Osteoblast (primary cell): ENCODE data around the gene OPCML. TPM values are rescaled to one million over a fixed set of nuclear protein-coding genes. Genes with fewer than 3 reads are reported as not detected.

Experiments used
- DNase-seq: peaks from one replicate; pipeline ENCODE4 v3.0.0; 2011; ENCODE audit warnings: low spot score, mixed read lengths; ENCODE audit not compliant: insufficient read length; ENCODE audit errors: missing footprints
- H2AFZ ChIP-seq: 2 replicates; pipeline ENCODE4 v1.6.0; 2011; ENCODE audit warnings: mild to moderate bottlenecking, low read length
- H3K27ac ChIP-seq: 2 replicates; pipeline ENCODE4 v1.5.1; 2011; ENCODE audit warnings: mild to moderate bottlenecking, low read depth, low read length, moderate library complexity
- H3K27me3 ChIP-seq: 2 replicates; pipeline ENCODE4 v1.6.0; 2012; ENCODE audit warnings: mild to moderate bottlenecking, control low read depth, inconsistent platforms, low read length, moderate library complexity; ENCODE audit not compliant: insufficient read depth
- H3K36me3 ChIP-seq: 2 replicates; pipeline ENCODE4 v1.5.1; 2011; ENCODE audit warnings: mild to moderate bottlenecking, low read length, control low read depth, moderate library complexity; ENCODE audit not compliant: insufficient read depth
- H3K4me1 ChIP-seq: 2 replicates; pipeline ENCODE4 v1.5.1; 2011; ENCODE audit warnings: mild to moderate bottlenecking, low read length, control low read depth, moderate library complexity; ENCODE audit not compliant: insufficient read depth
- H3K4me2 ChIP-seq: 2 replicates; pipeline ENCODE4 v1.6.0; 2011; ENCODE audit warnings: mild to moderate bottlenecking, low read length; ENCODE audit not compliant: insufficient read depth
- H3K4me3 ChIP-seq: fragments of 200-600 bp; sonication (generic); 3 replicates; pipeline ENCODE4 v1.5.1; 2012; ENCODE audit warnings: mild to moderate bottlenecking, low read length, inconsistent platforms; ENCODE audit not compliant: insufficient read depth
- H3K79me2 ChIP-seq: 2 replicates; pipeline ENCODE4 v1.6.0; 2012; ENCODE audit warnings: mild to moderate bottlenecking, low read length, control low read depth, inconsistent platforms; ENCODE audit not compliant: insufficient read depth
- H3K9me3 ChIP-seq: 2 replicates; pipeline ENCODE4 v1.5.1; 2011; ENCODE audit warnings: low read depth, low read length, control low read depth
- H4K20me1 ChIP-seq: 2 replicates; pipeline ENCODE4 v1.6.0; 2012; ENCODE audit warnings: mild to moderate bottlenecking, low read length, control low read depth; ENCODE audit not compliant: insufficient read depth
- CTCF ChIP-seq: IDR thresholded peaks from 2 replicates; pipeline ENCODE4 v1.5.1; 2011; ENCODE audit warnings: mild to moderate bottlenecking, low read depth, low read length, moderate library complexity; ENCODE audit errors: extremely low read depth
- total RNA-seq: library from RNA; depleted of rRNA; stranded (reverse); fragments of >200 nt; gene quantifications from 2 replicates; pipeline ENCODE4 v1.2.3, GENCODE V29; 2012

The OPCML gene
- total RNA-seq, 1 donor: 0.36 TPM

GRCh38 chr11:133355095-133355494, 177.2 kb downstream of the OPCML start:
- H3K27me3 ChIP-seq: no peaks in the 10 kb centered on the region
- no peak overlapping the region for H3K4me3 ChIP-seq
- H3K9me3 ChIP-seq: peaks cover 3% of the 10 kb centered on the region
- DNase-seq: no peak
- no peaks in the 10 kb centered on the region for H3K4me1 ChIP-seq
- H2AFZ ChIP-seq: no peak overlapping the region
- no peak overlapping the region for H3K4me2 ChIP-seq
- no peaks in the 10 kb centered on the region for H3K36me3 ChIP-seq
- TF ChIP-seq CTCF: no peak
- no peaks in the 10 kb centered on the region for H4K20me1 ChIP-seq
- H3K27ac ChIP-seq: no peak overlapping the region
- no peaks in the 10 kb centered on the region for H3K79me2 ChIP-seq

- no peak overlapping the region for H2AFZ ChIP-seq
- TF ChIP-seq CTCF: no peak
- H3K9me3 ChIP-seq: peaks cover 3% of the 10 kb centered on the region
- no peaks in the 10 kb centered on the region for H3K36me3 ChIP-seq
- no peak overlapping the region for H3K4me2 ChIP-seq
- H3K27ac ChIP-seq: no peak overlapping the region
- DNase-seq: no peak
- H4K20me1 ChIP-seq: no peaks in the 10 kb centered on the region
- no peaks in the 10 kb centered on the region for H3K79me2 ChIP-seq
- H3K4me3 ChIP-seq: no peak overlapping the region
- H3K27me3 ChIP-seq: no peaks in the 10 kb centered on the region
- no peaks in the 10 kb centered on the region for H3K4me1 ChIP-seq
Observed at GRCh38 chr11:133354069-133354468, 178.2 kb downstream of the OPCML start.

GRCh38 chr11:133350045-133350444, 182.3 kb downstream of the OPCML start:
- no peaks in the 10 kb centered on the region for H3K27me3 ChIP-seq
- no peak overlapping the region for H2AFZ ChIP-seq
- no peaks in the 10 kb centered on the region for H3K4me1 ChIP-seq
- H3K4me2 ChIP-seq: no peak overlapping the region
- no peaks in the 10 kb centered on the region for H4K20me1 ChIP-seq
- H3K36me3 ChIP-seq: no peaks in the 10 kb centered on the region
- no peaks in the 10 kb centered on the region for H3K79me2 ChIP-seq
- DNase-seq: no peak
- no peak overlapping the region for H3K4me3 ChIP-seq
- peaks cover 3% of the 10 kb centered on the region for H3K9me3 ChIP-seq
- no peak for TF ChIP-seq CTCF
- H3K27ac ChIP-seq: no peak overlapping the region

GRCh38 chr11:133347988-133348387, 184.3 kb downstream of the OPCML start:
- Histone ChIP-seq H3K27ac (no peak overlapping the region), H3K27me3 (no peaks in the 10 kb centered on the region), H3K9me3 (no peaks in the 10 kb centered on the region), H4K20me1 (no peaks in the 10 kb centered on the region), H3K4me1 (no peaks in the 10 kb centered on the region), H3K4me3 (no peak overlapping the region), H3K4me2 (no peak overlapping the region), H3K79me2 (no peaks in the 10 kb centered on the region), H2AFZ (no peak overlapping the region), H3K36me3 (no peaks in the 10 kb centered on the region)
- no peak for TF ChIP-seq CTCF
- no peak for DNase-seq
